ENCODE data around the gene PLPP6.

Gene PLPP6

GRCh38 chr9:4714266-4715016 is 52.3 kb downstream of the PLPP6 start:
- DNase-seq (ENCODE audit: low read depth): no peak
- no peak for TF ChIP-seq CTCF (IDR thresholded peaks at IDR 0.05; ENCODE audit: control insufficient read depth, insufficient read depth, low read depth, low read length, missing control alignments)
- H3K4me3 ChIP-seq (ENCODE audit: control insufficient read depth, low read depth, low read length): no peak overlapping the region
